Jurkat, Clone E6-1 (cell line): ENCODE results near the gene DBNDD1.
"Not testable (repeated sequence)": the region's sequence is repeated elsewhere in the genome, so short reads cannot be mapped to it uniquely, and the experiment has no call there.

Experiments
- DNase-seq: peaks from one replicate; pipeline ENCODE4 v3.0.0-alpha.2; 2011; ENCODE audit warnings: low read depth, low spot score
- H3K4me3 ChIP-seq: 2 replicates; pipeline ENCODE4 v1.5.1; 2011; ENCODE audit warnings: mild to moderate bottlenecking, low read length, control low read depth, moderate library complexity

DBNDD1 gene

DNA sequence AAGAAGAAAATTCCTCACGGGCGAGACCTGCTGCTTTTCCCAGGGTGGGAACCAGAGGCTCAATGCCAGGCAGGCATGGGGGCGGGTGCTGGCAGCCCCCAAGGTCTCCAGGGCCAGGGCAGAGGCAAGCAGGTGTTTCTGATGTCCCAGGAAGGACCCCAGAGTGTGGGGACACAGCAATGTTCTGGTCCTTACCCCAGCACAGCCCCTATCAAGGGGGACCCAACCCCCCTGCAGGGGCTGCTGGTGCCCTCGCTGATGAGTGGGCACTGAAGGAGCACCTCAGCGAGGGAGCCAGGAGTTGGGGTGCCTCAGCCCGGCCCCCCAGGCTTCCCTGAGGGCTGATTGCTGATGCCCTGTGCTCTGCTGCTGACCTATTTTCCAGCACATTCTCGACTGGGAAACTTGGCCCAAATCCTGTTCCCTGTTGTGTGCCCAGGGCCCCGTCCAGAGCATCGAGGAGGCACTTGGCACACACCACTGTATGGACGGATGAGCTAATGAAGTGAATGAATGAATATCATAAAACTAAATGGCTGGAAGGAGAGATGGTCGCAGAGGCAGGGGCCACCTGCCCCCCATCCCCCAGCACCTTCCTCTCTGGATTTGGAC lies 2.8 kb downstream of the DBNDD1 start:
- H3K4me3 ChIP-seq = no peak overlapping the region
- DNase-seq = no peak

DNA sequence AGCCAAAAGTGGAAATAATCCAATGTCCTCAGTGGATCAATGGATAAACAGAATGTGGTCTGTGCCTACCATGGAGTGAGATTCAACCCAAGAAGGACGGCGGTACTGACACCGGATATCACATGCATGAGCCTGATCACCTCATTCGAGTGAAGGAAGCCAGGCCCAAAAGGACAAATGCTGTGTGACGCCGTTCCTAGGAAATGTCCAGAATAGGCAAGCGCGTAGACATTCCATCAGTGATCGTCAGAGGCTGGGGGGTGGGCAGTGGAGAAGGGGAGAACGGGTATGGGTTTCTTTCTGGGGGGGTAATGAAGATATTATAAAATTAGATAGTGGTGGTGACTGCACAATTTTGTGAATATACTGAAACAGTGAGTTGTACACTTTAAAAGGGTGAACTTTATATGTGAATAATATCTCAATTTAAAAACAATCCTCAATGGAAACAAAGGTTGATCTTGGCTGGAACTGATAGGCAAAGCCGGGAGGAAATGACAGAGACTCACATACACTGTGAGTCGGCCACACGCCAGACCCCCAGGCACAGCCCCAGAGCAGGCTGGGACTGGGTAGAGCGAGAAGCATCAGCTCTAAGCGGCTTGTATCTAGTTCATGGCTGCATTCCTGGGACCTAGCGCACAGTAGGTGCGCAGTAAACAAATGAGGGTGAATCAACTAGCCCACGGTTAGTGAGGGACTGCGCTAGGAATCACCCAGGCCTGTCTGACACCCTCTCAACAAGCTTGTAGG lies 3.5 kb downstream of the DBNDD1 start:
- H3K4me3 ChIP-seq = no peak overlapping the region
- no peak for DNase-seq

GRCh38 chr16:90012991-90013745 lies 6.1 kb downstream of the DBNDD1 start:
- DNase-seq = no peak
- H3K4me3 ChIP-seq = no peak overlapping the region

- no peak overlapping the region for H3K4me3 ChIP-seq
- DNase-seq = no peak
Measured at GRCh38 chr16:90011908-90012501, 7.3 kb downstream of the DBNDD1 start.

DNA sequence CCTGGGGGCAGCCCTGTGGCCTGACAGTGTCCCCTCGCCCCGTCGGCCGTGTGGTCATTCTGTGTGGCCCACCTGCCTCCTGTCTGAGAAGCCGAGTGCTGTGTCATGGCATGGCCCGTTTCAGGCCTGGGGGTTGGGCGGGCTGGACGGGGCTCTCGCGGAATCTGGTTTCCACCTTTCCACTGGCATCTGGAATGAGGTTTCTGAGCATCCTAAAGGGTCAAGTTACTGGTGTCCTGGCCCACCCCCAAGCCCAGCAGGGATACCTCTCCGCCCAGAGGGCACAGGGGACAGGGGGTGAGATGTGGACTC lies 7.8 kb downstream of the DBNDD1 start:
- no peak overlapping the region for H3K4me3 ChIP-seq
- no peak for DNase-seq

- no peak for DNase-seq
- H3K4me3 ChIP-seq = no peak overlapping the region
Measured at GRCh38 chr16:90010676-90011507, 8.4 kb downstream of the DBNDD1 start.

GRCh38 chr16:90009172-90009899 lies 9.9 kb downstream of the DBNDD1 start:
- H3K4me3 ChIP-seq = no peak overlapping the region

DNA sequence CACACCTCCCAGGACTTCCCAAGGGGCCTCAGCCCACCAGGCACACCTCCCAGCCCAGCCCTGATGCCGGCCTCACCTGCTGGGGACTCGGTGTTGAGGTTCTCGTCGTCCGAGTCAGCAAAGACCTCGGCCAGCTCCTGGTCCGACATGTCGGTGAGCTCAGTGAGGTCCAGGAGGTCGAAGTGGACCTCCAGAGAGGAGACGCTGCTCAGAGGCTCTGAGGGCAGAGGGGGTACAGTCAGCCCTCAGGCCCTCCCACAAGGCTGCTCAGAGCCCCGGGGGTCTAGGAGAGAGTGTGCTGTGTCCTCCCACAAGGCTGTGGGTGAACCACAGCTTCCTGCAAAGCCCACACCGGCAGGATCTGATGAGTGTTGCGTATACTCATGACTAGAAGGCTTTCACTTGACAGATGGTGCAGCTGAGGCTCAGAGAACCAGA lies 10.5 kb downstream of the DBNDD1 start:
- no peak overlapping the region for H3K4me3 ChIP-seq
- DNase-seq = peak; percentile 92

More at GRCh38 chr16:90009172-90009899, 9.9 kb downstream of the DBNDD1 start:
- DNase-seq = no peak

- not testable (repeated sequence) for H3K4me3 ChIP-seq, DNase-seq
Measured at GRCh38 chr16:90007635-90008234, 11.5 kb downstream of the DBNDD1 start.

- DNase-seq = no peak
- H3K4me3 ChIP-seq = no peak overlapping the region
Measured at GRCh38 chr16:90007015-90007414, 12.2 kb downstream of the DBNDD1 start.

DNA sequence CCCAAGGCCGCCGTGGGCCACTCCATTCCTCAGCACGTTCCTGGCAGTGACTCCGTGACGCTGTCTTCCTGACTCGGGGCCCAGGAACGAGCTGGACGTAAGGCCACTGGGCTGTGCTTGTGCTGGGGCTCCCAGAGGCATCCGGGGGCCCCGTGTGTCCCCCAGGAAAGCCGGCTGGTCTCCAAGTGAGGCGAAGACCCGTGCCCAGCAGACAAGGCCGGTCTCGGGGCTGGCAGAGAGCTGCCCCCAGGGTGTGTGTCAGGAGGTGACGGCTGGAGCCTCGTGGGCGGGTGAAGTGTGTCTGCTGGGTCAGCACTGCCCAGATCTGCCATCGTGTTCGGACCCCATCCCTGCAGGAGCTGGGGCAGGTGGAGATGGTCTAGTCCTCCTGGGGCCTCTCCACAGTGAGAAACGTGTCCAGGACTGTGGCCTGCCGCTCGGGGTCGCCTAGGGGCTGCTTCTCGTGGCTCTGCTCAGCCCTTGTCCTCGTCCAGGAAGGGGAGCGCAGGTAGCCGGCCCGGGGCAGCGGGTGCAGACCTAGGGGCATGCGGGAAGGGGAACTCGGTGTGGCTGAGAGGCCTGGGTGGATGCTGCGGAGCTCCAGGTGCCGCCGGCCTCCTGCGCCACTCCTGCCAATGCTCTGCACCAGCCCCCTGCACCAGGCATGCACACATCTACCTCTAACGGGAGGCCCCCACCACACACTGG lies 13.1 kb downstream of the DBNDD1 start:
- no peak overlapping the region for H3K4me3 ChIP-seq
- DNase-seq = no peak

GRCh38 chr16:90004577-90004976 lies 14.7 kb downstream of the DBNDD1 start:
- no peak overlapping the region for H3K4me3 ChIP-seq
- no peak for DNase-seq

DNA sequence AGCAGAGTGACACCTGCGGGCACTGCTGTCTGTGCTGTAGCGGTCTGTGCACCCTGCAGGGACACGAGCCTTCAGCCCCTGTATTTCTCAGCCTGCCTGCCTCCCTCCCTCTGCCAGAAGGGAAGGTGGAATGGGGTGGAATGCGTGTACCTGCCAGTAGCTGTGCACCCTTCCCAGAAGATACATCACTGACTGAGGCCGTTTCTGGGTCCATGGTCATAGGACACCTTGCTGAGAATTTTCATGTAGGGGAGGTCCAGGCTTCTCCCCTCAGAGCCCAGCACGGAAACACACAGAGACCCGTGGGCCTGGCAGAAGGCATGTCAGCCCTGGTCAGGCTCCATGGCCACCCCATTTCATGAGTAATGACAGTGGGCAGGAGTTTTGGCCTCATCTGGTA lies 16.5 kb downstream of the DBNDD1 start:
- DNase-seq = no peak
- no peak overlapping the region for H3K4me3 ChIP-seq

GRCh38 chr16:90001761-90002503 lies 17.3 kb downstream of the DBNDD1 start:
- DNase-seq = no peak
- H3K4me3 ChIP-seq = no peak overlapping the region

DNA sequence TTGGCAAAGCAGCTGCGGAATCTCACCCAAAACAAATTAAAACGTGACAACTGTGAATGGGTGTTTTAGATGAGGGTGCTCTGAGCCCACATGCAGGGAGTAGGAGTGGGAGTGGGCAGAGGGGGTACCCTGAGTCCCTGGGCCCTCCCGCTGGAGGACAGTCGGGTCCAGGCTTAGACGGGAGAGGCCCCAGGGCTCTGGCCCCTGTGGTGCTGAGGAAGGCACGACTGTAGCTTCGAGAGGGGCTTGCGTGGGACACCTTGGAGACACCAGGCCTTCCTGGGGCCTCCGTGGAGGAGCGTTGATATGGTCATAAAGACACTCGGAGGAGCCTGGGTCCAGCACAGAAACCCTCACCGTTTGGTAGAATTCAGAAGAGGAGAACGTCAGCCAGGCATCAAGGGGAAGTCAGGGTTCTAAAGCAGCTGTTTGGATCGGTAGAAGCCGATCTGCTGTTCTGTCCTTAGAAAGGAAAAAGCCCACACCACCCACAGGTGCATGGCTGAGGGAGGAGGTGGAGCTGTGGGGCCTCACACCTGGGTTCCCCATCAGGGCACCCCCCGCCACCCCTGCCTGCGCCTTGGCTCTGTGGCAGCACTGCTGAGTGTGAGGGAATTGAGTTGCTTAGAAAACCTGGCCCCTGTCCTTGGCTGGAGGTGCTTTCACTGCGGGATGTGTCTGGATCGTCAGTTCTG lies 18.4 kb downstream of the DBNDD1 start:
- no peak overlapping the region for H3K4me3 ChIP-seq
- DNase-seq = no peak

- no peak overlapping the region for H3K4me3 ChIP-seq
- DNase-seq = no peak
Measured at GRCh38 chr16:89999831-90000574, 19.3 kb downstream of the DBNDD1 start.
